ENCODE measurements around the gene ST8SIA5. TPM values are rescaled to one million over a fixed set of nuclear protein-coding genes. Genes with fewer than 3 reads are reported as not detected.

ST8SIA5 gene
- total RNA-seq, 1 donor from 2014 or later: 5.4 TPM

GRCh38 chr18:46649071-46649862, 107.6 kb downstream of the ST8SIA5 start:
- ATAC-seq: peak; percentile 80
- no peak for DNase-seq
- intact Hi-C loops (cut with micrococcal nuclease): no loop called here

GRCh38 chr18:46646468-46646867, 110.4 kb downstream of the ST8SIA5 start:
- no peak for DNase-seq
- no peak for ATAC-seq
- intact Hi-C loops (cut with micrococcal nuclease): no loop called here

DNA sequence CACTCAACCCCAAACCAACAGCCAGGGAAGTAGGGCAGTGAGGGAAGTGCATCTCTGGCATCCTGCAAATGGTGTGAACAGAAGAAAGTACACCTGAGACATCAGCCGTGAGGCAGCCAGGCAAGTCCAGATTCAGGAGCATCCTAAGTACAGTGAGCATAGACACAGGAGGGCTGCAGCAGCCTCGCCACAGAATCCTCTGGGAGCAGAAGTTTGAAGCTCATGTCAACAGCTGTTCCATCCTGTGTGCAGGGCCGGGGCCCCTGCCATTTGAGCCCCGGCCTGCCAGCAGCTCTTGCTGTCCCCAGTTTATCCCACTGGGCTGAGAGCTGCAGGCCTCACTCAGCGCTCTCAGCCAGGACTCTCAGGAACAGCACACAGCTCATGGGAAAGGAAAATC, 114.3 kb downstream of the ST8SIA5 start:
- DNase-seq: no peak
- intact Hi-C loops (cut with micrococcal nuclease): no loop called here

DNA sequence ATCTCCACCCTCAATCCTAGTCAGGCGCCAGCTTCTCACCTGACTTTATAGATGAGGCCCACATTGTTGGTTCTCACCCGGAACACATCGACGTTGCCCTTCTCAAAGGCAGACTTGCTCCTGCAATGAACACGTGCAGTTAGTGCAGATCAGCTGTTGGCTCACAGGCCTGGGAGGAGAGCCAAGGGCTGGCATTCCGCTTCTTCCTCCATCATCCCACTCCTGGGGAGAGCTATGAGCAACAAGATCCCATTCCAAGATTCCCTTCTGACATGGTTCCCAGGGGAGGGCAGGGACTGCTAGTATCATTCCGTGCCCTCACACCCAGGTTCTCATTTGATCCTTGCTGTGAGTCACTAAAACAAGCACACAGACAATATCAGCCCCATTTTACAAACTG, 114.9 kb downstream of the ST8SIA5 start:
- ATAC-seq (peak; percentile 26), DNase-seq (no peak)
- intact Hi-C loops (cut with micrococcal nuclease): no loop called here

More for the DNA sequence above, 114.3 kb downstream of the ST8SIA5 start:
- ATAC-seq: no peak

DNA sequence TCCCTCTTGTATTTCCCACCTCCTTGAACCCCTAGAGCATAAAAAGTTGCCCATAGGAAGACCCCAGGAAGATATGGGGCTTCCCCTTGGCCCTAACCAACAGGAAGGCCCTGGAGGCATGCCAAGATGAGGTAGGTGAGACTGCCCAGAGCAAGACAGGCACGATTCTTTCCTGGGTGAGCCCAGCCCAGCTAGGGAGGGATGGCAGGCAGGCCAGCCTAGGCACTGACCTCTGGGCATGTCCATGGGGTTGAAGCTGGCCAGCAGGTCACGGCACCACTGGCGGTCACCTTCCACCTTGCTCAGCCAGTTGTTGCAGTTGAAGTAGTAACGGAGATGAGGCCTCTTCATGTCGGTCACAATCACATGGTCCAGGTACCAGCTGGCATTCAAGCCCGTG, 117.5 kb downstream of the ST8SIA5 start:
- DNase-seq: no peak
- intact Hi-C loops (cut with micrococcal nuclease): no loop called here
- ATAC-seq: no peak

- no peak for ATAC-seq
- intact Hi-C loops (cut with micrococcal nuclease): no loop called here
- no peak for DNase-seq
These were observed 120.7 kb downstream of the ST8SIA5 start for GRCh38 chr18:46636040-46636630.

GRCh38 chr18:46632401-46633071, 124.3 kb downstream of the ST8SIA5 start:
- DNase-seq: no peak
- intact Hi-C loops (cut with micrococcal nuclease): no loop called here

DNA sequence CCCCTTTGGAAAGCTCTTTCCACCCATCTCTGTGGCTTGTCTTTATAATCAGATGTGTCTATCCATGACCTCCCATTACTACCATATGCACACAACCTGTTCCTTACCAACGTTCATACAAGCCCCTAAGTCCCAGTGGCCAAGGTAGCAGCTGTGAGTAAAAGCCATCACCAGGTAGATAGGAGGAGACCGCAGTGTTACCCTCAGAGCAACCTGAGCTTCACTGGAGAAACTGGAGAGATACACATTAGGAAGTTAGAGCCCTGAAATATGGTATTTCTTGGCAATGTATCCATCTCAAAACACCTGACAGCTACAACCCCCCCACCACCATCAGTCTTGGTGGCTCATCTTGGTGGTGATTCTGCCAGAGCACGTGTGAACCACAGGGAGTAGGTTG, 125.9 kb downstream of the ST8SIA5 start:
- ATAC-seq (no peak), DNase-seq (no peak)
- intact Hi-C loops (cut with micrococcal nuclease): no loop called here

More at GRCh38 chr18:46632401-46633071, 124.3 kb downstream of the ST8SIA5 start:
- no peak for ATAC-seq

DNA sequence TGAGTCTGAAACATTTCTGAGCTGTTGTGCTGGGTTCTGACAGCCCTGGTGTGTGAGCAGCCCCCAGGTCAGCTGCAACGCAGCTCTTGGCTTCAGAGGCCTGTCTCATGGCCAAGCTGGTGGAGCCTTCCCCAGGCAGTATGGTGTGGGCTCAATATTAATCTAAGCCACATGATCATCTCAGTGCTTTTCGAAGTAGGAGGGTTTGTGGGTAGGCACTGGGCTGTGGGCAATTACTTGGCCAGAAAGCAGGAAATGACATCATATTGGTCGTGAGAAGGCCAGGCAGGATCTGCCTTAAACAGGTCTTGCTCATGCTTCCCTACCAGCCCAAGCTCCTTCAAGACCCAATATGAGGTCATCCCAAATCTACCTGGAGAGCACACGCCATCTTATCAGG, 126.7 kb downstream of the ST8SIA5 start:
- intact Hi-C loops (cut with micrococcal nuclease): no loop called here
- ATAC-seq: no peak
- no peak for DNase-seq

DNA sequence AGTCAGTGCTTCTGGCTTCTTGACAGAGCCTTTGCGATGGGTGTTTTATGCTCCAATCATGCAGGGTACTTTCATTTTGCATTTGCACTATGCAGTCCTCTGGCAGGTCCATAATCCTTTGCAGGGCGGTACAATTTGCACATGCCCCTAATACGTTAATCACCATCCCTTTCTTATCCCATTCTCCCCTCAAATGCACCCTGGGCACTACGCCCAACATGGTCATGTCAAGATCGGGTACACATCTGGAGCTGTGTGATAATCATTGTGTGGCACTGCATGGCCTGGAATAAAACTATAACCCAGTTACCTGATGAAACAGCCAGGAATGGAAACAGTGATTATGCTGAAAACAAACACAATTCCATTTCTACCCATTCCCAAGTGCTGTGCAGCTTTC, 127.5 kb downstream of the ST8SIA5 start:
- no peak for DNase-seq

DNA sequence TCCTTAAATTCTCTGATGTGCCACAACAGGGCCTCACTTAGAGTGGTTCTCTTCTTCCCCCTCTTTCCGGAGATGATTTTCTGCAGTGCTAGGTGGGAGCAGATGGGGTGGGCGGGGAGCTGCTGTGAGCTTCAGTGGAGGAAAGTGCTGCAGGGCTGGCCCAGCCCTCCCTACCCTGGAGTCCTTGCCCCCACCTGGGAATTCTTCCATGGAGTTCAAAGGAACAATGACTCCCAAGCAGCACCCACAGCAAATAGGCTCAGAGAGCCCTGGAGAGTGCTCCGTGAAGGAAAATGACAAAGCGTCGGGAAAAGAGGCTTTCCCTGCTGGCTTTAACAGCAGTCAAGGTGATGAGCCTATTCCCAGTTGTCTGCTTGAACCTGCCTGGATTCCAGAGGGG, 128.6 kb downstream of the ST8SIA5 start:
- DNase-seq: no peak
- no peak for ATAC-seq
- intact Hi-C loops (cut with micrococcal nuclease): no loop called here

More for the DNA sequence above, 127.5 kb downstream of the ST8SIA5 start:
- intact Hi-C loops (cut with micrococcal nuclease): no loop called here
- no peak for ATAC-seq

DNA sequence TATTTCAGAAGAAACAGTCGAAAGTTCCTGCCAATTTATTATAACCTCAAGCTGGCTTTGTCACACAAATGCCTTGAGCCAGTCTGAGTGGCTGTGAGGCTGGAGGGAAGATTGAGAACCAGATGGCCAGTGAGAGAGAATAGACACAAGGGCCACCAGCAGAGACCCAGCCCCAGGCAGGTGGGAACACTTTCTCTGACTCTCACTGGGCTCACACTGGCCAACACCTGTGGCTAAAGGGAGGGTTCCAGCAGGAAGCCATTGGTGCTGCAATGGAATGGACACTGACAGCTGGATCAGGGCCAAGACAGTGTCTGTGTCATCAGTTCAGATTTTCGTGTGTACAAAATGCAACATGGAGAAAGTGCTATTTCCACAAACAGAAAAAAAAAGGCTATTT, 129.7 kb downstream of the ST8SIA5 start:
- ATAC-seq (no peak), DNase-seq (no peak)
- intact Hi-C loops (cut with micrococcal nuclease): no loop called here

DNA sequence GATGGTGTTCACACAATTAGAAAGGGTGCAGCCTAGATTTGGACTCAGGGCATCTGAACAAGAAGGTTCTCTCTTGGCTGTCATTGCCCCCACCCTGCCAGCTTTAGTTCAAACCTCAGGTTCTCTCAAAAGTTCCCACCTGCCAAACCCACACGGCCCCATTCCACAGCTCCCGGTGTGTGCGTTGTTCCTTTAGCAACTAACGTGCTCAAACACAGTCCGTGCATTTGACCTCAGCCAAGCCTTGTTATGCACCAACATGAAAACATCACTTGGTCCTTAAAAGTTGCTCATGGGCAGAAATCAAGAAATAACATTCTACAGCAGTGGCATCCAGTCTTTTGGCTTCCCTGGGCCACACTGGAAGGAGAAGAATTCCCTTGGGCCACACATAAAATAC, 131.8 kb downstream of the ST8SIA5 start:
- ATAC-seq (no peak), DNase-seq (no peak)
- intact Hi-C loops (cut with micrococcal nuclease): no loop called here

- no peak for ATAC-seq
- intact Hi-C loops (cut with micrococcal nuclease): no loop called here
These were observed 132.7 kb downstream of the ST8SIA5 start for GRCh38 chr18:46624127-46624526.

DNA sequence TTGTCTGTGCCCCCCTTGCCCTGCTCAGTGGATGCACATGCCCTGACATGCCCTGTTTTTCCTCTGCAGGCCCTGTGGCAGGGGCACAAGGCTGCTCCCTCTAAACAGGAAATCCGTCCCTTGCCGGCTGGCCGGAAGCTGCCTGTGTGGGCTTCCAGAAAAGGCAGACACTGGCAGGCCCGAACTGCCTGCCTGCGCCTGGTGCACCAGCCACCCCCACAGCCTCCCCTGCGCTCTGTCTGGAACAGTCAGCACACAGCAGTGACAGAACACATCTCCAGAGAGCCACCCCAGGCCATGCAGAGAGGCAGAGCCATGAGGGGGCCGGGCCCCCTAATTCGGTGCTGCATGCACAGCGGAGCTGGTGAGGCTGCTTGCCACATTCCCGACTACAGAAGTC, 133.3 kb downstream of the ST8SIA5 start:
- intact Hi-C loops (cut with micrococcal nuclease): no loop called here

More at GRCh38 chr18:46624127-46624526, 132.7 kb downstream of the ST8SIA5 start:
- no peak for DNase-seq

GRCh38 chr18:46622999-46623398, 133.9 kb downstream of the ST8SIA5 start:
- intact Hi-C loops (cut with micrococcal nuclease): no loop called here
- ATAC-seq (no peak), DNase-seq (no peak)

More for the DNA sequence above, 133.3 kb downstream of the ST8SIA5 start:
- DNase-seq (no peak), ATAC-seq (no peak)

GRCh38 chr18:46622451-46622850, 134.4 kb downstream of the ST8SIA5 start:
- intact Hi-C loops (cut with micrococcal nuclease): no loop called here
- ATAC-seq (no peak), DNase-seq (no peak)

DNA sequence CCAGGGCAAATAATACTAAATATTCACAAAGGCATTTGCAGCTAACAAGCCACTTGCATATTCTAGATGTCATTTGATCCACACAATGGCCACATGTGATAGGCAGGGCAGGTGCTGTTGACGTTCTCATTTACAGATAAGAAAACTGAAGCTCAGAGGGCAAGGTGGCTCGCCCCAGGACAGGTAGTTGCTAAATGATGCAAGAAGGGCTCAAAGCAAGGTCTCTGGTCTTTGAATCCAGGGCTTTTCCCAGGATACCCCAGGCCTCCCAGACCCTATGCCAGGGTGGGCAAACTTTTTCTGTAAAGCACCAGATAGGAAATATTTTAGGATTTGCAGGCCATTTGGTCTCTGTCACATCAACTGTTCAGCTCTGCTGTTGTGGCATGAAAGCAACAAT, 135.0 kb downstream of the ST8SIA5 start:
- intact Hi-C loops (cut with micrococcal nuclease): no loop called here
- ATAC-seq (no peak), DNase-seq (no peak)

DNA sequence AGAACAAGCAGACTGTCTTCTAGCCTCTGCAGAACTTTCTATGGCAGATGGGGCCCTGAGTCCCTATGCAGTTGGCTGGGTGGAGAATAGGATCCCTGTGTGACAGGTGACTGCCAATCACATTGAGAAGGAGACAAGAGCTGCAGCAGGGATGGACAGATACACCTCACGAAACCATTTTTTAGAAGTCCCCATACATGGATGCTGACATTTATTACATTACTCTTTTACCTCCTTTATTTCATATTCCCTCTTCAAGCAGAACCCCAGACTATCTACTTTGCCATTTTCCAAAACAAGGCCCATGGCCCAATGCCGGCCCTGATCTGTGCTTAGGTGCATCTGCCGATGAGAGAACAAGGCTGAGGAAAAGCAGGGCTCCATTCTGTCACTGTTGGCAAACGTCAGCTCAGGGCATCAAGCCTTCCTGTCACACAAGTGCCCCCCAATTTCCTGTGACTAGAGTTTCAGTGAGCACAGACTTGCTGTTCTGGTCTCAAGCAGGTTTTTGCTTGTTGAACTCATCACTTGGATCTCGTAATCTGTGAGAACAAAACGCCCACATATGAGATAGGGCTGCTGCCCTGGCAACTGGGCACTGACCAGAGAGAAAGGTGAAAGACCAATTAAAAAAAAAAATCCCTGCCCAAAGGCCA, 135.6 kb downstream of the ST8SIA5 start:
- no peak for ATAC-seq
- intact Hi-C loops (cut with micrococcal nuclease): no loop called here
- no peak for DNase-seq

GRCh38 chr18:46619559-46619958, 137.3 kb downstream of the ST8SIA5 start:
- ATAC-seq (no peak), DNase-seq (no peak)
- intact Hi-C loops (cut with micrococcal nuclease): no loop called here
